Upper lobe of left lung (tissue), 6 donors: ENCODE results near the gene SLC12A2. TPM values are rescaled to one million over a fixed set of nuclear protein-coding genes. Genes with fewer than 3 reads are reported as not detected.

Experiments
- ATAC-seq, 2 donors: fragments of 200-7000 bp; cut with Tn5 transposase; one replicate each; pipeline ENCODE4 v1.9.1; 2022; ENCODE audit warnings: mild to moderate bottlenecking in 2 of 2, moderate library complexity in 2 of 2; ENCODE audit not compliant: low FRiP score in 2 of 2
- DNase-seq, 2 donors: peaks; one replicate each; pipeline ENCODE4 v3.0.0-alpha.2; 2019 to 2020
- H3K27ac ChIP-seq, 4 donors: fragments of 200-600 bp; sonication (generic); one replicate each; pipeline ENCODE4 v1.5.1; 2016 to 2019
- H3K27me3 ChIP-seq, 4 donors: fragments of 200-600 bp; sonication (generic); one replicate each; pipeline ENCODE4 v1.5.1; 2017 to 2019
- H3K36me3 ChIP-seq, 4 donors: fragments of 200-600 bp; sonication (generic); one replicate each; pipeline ENCODE4 v1.5.1; 2016 to 2019
- H3K4me1 ChIP-seq, 4 donors: fragments of 200-600 bp; sonication (generic); one replicate each; pipeline ENCODE4 v1.5.1; 2018 to 2019
- H3K4me3 ChIP-seq, 4 donors: fragments of 200-600 bp; sonication (generic); one replicate each; pipeline ENCODE4 v1.5.1; 2017 to 2019; ENCODE audit warnings: mild to moderate bottlenecking in 2 of 4, moderate library complexity in 1 of 4
- H3K9me3 ChIP-seq, 4 donors: fragments of 200-600 bp; sonication (generic); one replicate each; pipeline ENCODE4 v1.5.1; 2018 to 2019
- EP300 ChIP-seq, 4 donors: sonication (generic); formaldehyde crosslinking; IDR thresholded peaks; one replicate each; pipeline ENCODE4 v1.5.1; 2017; ENCODE audit warnings: antibody characterized with exemption in 4 of 4, control low read depth in 2 of 4
- POLR2A ChIP-seq, 4 donors: fragments of 450-650 bp; IDR thresholded peaks; one replicate each; pipeline ENCODE4 v1.5.1; 2016 to 2017; ENCODE audit warnings: antibody characterized with exemption in 4 of 4, mild to moderate bottlenecking in 2 of 4
- POLR2AphosphoS5 ChIP-seq, 2 donors: sonication (generic); formaldehyde crosslinking; IDR thresholded peaks; one replicate each; pipeline ENCODE4 v1.5.1; 2017; ENCODE audit warnings: antibody characterized with exemption in 2 of 2
- WGBS, 2 donors: methylation state at CpG; one replicate each; pipeline ENCODE4 v1.1.5; 2017 to 2018; 5-methylcytosine and 5-hydroxymethylcytosine counted together
- total RNA-seq, 6 donors: library from RNA; depleted of rRNA in 4 of 6; stranded (reverse); fragments of >200 nt in 4 of 6; gene quantifications; one replicate each; pipeline versions ENCODE4 v1.1.0 to v1.2.1, GENCODE V29; 2016 to 2021
- TF ChIP-seq, protein P1 (sequence below), 6 experiments: fragments of 450-650 bp in 4 of 6; fragments of 200-600 bp in 2 of 6; sonication (generic) in 2 of 6; IDR thresholded peaks; one replicate each; pipeline ENCODE4 v1.5.1; 2016 to 2019; ENCODE audit warnings: antibody characterized with exemption in 6 of 6
- donor health status: DM: no; HTN: no; CAD: no; lungs with moderate emphysema.
- donor health status: DM: no; HTN: yes; CAD: no; lungs with severe emphysema.

The SLC12A2 gene
- total RNA-seq, 6 donors from 2014 or later = 12.6 to 44.1 (median 28.0) TPM

DNA sequence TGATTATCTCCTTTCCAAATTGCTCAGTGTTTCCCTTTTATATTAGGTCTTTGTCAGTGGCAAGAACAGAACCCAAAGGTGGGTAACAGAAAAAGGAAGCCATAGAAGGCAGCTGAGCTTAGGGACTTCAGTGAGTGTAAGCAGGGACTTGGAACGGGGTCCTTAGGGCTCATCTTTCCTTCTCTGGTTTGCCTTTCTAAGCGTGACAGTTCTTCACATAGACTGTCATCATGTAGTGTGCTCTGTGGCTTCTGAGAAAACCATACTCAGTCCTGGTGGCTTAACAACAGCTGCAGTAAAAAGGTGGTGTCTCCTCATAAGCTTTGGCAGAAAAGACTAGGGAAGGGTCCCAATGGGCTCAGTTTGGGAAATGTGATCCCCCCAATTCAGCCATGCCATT is 108.8 kb downstream of the SLC12A2 start:
- WGBS, 2 donors = 90 to 95% methylated on average over 2 of the region's 2 CpGs
- Histone ChIP-seq H3K4me1 (no peaks in the 10 kb centered on the region), H3K9me3 (no peaks in the 10 kb centered on the region), H3K27me3 (no peaks in the 10 kb centered on the region), H3K27ac (no peak overlapping the region), H3K4me3 (no peak overlapping the region), H3K36me3 (no peaks in the 10 kb centered on the region)
- ATAC-seq (peak in 1 of 2 donors; percentile 26), DNase-seq (no peak)
- TF ChIP-seq, protein P1, sequence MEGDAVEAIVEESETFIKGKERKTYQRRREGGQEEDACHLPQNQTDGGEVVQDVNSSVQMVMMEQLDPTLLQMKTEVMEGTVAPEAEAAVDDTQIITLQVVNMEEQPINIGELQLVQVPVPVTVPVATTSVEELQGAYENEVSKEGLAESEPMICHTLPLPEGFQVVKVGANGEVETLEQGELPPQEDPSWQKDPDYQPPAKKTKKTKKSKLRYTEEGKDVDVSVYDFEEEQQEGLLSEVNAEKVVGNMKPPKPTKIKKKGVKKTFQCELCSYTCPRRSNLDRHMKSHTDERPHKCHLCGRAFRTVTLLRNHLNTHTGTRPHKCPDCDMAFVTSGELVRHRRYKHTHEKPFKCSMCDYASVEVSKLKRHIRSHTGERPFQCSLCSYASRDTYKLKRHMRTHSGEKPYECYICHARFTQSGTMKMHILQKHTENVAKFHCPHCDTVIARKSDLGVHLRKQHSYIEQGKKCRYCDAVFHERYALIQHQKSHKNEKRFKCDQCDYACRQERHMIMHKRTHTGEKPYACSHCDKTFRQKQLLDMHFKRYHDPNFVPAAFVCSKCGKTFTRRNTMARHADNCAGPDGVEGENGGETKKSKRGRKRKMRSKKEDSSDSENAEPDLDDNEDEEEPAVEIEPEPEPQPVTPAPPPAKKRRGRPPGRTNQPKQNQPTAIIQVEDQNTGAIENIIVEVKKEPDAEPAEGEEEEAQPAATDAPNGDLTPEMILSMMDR (IDR thresholded peaks at IDR 0.05) = no peak
- no peak for TF ChIP-seq POLR2A (IDR thresholded peaks at IDR 0.05)
- no peak for TF ChIP-seq POLR2AphosphoS5 (IDR thresholded peaks at IDR 0.05)
- no peak for TF ChIP-seq EP300 (IDR thresholded peaks at IDR 0.05)

DNA sequence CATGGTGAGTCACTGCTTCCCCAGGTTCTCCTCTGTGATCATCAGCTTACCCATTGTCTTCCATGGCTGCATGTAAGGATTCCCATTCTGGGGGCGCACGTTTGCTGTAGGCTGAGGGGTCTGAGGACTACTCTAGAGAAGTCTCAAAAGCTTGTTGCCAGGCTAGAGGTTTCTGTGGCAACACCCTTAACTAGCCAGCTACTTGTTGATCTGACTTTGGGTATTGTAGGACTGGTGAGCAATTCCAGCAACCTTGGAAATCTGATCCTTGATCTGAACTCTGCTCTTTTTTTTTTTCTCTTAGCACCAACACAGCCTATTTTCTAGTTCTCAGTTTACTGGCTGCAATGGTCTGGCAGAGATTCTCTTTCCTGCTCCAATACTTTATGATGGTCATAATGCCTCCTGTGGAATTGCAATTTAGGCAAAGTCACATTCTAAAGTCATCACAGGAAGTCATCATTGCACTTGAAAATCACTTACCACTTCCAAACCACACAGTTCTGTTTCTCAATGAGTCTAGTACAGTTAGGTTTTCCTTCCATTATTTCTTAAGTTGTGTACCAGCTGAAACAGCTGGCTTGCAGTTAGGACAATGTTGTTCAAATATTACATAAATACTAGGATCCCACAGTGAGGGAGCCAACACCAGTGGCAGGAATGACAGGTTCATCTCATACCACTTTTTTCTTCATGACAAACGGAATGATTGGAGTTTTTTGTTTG is 110.3 kb downstream of the SLC12A2 start:
- H3K4me1 ChIP-seq = no peaks in the 10 kb centered on the region
- H3K36me3 ChIP-seq = no peaks in the 10 kb centered on the region
- ATAC-seq = no peak
- H3K27ac ChIP-seq = no peak overlapping the region
- no peaks in the 10 kb centered on the region for H3K9me3 ChIP-seq
- H3K4me3 ChIP-seq = no peak overlapping the region
- no peak for TF ChIP-seq POLR2A (IDR thresholded peaks at IDR 0.05)
- TF ChIP-seq POLR2AphosphoS5 (IDR thresholded peaks at IDR 0.05) = no peak
- TF ChIP-seq EP300 (IDR thresholded peaks at IDR 0.05) = no peak
- TF ChIP-seq, protein P1 (IDR thresholded peaks at IDR 0.05) = no peak
- H3K27me3 ChIP-seq = no peaks in the 10 kb centered on the region
- 89 to 92% methylated on average over 3 of the region's 3 CpGs for WGBS, 2 donors
- DNase-seq = no peak

DNA sequence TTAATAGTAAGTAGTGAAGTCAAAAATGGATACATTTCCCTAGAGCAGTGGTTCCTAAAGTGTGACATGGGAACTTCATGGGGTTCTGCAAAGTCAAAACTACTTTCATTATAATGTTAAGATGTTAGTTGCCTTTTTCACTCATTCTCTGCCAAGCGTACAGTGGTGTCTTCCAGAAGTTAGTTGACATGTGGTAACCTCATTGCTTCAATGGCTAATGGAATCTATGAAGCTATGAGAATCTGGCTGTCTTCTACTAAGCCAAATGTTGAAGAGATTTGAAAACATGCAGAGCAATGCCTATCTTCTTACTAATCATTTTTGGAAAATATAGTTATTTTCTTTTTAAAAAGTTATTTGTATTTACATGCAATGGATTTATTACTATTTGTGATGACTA is 111.8 kb downstream of the SLC12A2 start:
- Histone ChIP-seq H3K27me3 (no peaks in the 10 kb centered on the region), H3K36me3 (no peaks in the 10 kb centered on the region), H3K4me3 (no peak overlapping the region), H3K9me3 (no peaks in the 10 kb centered on the region), H3K4me1 (no peaks in the 10 kb centered on the region), H3K27ac (no peak overlapping the region)
- no peak for ATAC-seq
- TF ChIP-seq POLR2A (IDR thresholded peaks at IDR 0.05) (no peak), EP300 (IDR thresholded peaks at IDR 0.05) (no peak)
- 93 to 100% methylated on average over 1 of the region's 1 CpG for WGBS, 2 donors
- DNase-seq = no peak

DNA sequence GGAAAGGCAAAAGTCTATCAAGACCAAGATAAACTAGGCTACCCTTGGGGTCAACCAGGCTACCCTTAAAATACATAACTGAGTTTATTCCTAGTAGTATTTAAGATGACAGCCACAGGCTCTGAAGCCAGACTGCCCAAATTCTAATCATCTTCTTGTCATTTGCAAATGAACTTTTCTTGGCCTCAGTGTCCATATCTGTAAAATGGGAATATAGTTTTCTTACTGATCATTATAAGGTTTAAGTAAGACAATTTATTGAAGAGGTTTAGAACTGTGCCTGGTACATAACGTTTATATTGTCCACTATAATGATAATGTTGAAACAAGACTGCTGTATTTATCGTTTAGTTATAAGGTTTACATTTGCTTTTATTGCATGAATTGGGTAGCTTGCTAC is 112.5 kb downstream of the SLC12A2 start:
- TF ChIP-seq, protein P1 (IDR thresholded peaks at IDR 0.05) = no peak
- TF ChIP-seq EP300 (IDR thresholded peaks at IDR 0.05) (no peak), POLR2A (IDR thresholded peaks at IDR 0.05) (no peak), POLR2AphosphoS5 (IDR thresholded peaks at IDR 0.05) (no peak)
- Histone ChIP-seq H3K27ac (no peak overlapping the region), H3K27me3 (no peaks in the 10 kb centered on the region), H3K36me3 (no peaks in the 10 kb centered on the region), H3K4me3 (no peak overlapping the region), H3K4me1 (peaks cover 4 to 7% (median 4%) of the 10 kb centered on the region in 4 donors), H3K9me3 (no peaks in the 10 kb centered on the region)
- DNase-seq = no peak
- 96% methylated on average over 2 of the region's 2 CpGs for WGBS, 2 donors
- ATAC-seq = no peak

DNA sequence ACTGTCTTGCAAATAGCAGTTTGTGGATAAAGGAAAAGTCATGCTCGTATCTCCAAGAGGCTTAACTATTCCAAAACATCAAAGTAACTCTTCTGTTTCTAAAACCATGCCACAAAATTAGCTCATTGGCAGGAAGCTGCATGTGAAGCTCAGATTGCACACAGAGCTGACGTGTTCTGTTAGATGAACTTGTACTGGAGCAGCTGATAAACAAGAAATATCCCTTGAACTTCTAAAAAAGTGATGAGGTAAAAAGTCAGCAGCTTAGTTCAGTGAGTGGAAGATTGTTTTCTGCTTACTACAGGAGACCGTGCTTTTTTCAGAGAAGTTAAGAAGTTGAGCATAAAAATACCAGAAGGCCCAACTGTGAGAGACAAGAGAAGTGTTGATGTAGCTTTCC is 113.2 kb downstream of the SLC12A2 start:
- peaks cover 9 to 14% (median 10%) of the 10 kb centered on the region in 4 donors for H3K4me1 ChIP-seq
- WGBS, 2 donors = 73 to 80% methylated on average over 3 of the region's 3 CpGs
- H3K9me3 ChIP-seq = no peaks in the 10 kb centered on the region
- H3K27me3 ChIP-seq = no peaks in the 10 kb centered on the region
- H3K4me3 ChIP-seq = no peak overlapping the region
- H3K36me3 ChIP-seq = no peaks in the 10 kb centered on the region
- ATAC-seq (no peak), DNase-seq (no peak)
- H3K27ac ChIP-seq = no peak overlapping the region
- TF ChIP-seq, protein P1 (IDR thresholded peaks at IDR 0.05) = no peak
- TF ChIP-seq POLR2AphosphoS5 (IDR thresholded peaks at IDR 0.05) (no peak), POLR2A (IDR thresholded peaks at IDR 0.05) (no peak), EP300 (IDR thresholded peaks at IDR 0.05) (no peak)
